ENCODE results near the gene OLR1. TPM values are rescaled to one million over a fixed set of nuclear protein-coding genes. Genes with fewer than 3 reads are reported as not detected.

OLR1 gene
- total RNA-seq, 2 experiments from 2014 or later: not detected

DNA sequence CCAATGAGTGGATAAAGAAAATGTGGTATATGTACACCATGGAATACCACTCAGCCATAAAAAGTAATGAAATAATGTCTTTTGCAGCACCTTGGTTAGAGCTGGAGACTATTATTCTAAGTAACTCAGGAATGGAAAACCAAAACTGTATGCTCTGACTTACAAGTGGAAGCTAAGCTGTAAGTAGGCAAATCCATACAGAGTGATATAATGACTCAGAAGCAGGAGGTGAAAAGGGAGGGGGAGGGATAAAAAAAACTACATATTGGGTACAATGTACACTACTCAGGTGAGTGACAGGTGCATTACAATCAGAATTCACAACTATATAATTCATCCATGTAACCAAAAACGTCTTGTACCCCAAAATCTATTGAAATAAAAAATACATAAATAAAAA is 58.0 kb downstream of the OLR1 start:
- H3K4me1 Mint-ChIP-seq: no peaks in the 10 kb centered on the region
- H3K4me3 Mint-ChIP-seq: no peak overlapping the region
- H3K36me3 Mint-ChIP-seq: no peaks in the 10 kb centered on the region
- DNase-seq: no peak
- H3K9me3 Mint-ChIP-seq: peaks cover 2% of the 10 kb centered on the region
- H3K27me3 Mint-ChIP-seq: no peaks in the 10 kb centered on the region
- H3K27ac Mint-ChIP-seq: no peak overlapping the region

DNA sequence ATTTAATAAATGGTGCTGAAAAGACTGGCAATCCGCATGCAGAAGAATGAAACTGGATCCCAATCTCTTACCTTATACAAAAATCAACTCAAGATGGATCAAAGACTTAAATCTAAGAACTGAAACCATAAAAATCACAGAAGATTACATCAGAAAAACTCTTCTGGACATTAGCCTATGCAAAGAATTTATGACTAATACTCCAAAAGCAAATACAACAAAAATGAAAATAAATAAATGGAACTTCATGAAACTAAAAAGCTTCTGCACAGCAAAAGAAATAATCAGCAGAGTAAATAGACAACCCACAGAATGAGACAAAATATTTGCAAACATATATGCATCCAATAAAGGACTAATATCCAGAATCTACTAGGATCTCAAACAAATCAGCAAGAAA is 58.9 kb downstream of the OLR1 start:
- DNase-seq: no peak
- Mint-ChIP-seq H3K36me3 (no peaks in the 10 kb centered on the region), H3K4me3 (no peak overlapping the region), H3K9me3 (peaks cover 2% of the 10 kb centered on the region), H3K4me1 (no peaks in the 10 kb centered on the region), H3K27ac (no peak overlapping the region), H3K27me3 (no peaks in the 10 kb centered on the region)

DNA sequence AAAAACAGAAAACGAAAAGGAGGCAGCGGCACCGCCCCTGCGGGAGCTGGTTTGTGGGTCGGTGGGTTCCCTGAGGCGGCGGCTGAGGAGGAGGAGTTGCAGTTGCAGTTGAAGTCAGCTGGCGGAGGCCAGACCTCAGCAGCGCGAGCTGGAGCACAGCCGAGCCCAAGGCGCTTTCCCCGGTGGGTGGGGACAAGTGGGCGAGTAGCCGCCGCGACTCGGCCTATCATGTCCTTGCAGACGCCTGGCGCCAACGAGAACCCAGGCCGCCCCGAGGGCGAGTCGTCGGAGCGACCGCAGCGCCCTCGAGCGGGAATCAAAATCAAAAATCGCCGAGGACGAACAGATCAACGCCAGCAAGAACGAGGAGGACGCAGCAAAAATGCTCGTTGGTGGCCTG is 60.5 kb downstream of the OLR1 start:
- no peak overlapping the region for H3K27ac Mint-ChIP-seq
- peaks cover 5% of the 10 kb centered on the region for H3K27me3 Mint-ChIP-seq
- H3K4me1 Mint-ChIP-seq: no peaks in the 10 kb centered on the region
- H3K36me3 Mint-ChIP-seq: no peaks in the 10 kb centered on the region
- H3K9me3 Mint-ChIP-seq: peaks cover 2% of the 10 kb centered on the region
- no peak for DNase-seq
- H3K4me3 Mint-ChIP-seq: no peak overlapping the region

DNA sequence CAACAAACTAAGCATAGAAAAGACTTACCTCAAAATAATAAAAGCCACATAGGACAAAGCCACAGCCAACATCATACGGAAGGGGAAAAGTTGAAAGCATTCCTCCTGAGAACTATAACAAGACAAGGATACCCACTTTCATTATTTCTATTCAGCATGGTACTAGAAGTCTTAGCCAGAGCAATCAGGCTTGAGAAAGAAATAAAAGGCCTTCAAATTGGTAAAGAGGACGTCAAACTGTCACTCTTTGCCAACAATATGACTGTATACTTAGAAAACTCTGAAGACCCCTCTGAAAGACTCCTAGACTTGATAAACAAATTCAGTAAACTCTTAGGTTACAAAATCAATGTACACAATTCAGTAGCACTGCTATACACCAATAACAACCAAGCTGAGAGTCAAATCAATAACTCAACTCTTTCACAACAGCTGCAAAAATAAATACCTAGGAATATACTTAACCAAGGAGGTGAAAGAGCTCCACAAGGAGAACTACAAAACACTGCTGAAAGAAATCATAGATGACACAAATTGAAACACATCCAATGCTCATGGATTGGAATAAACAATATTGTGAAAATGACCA is 61.6 kb downstream of the OLR1 start:
- Mint-ChIP-seq H3K36me3 (peaks cover 2% of the 10 kb centered on the region), H3K4me3 (no peak overlapping the region), H3K4me1 (no peaks in the 10 kb centered on the region), H3K27me3 (peaks cover 10% of the 10 kb centered on the region), H3K27ac (no peak overlapping the region), H3K9me3 (peaks cover 2% of the 10 kb centered on the region)
- DNase-seq: no peak

Other genes starting within 250 kb of the OLR1 start
- gene CLEC2A, start 239.8 kb downstream of the OLR1 start, total RNA-seq: not detected
- under 1 TPM; 0.14 TPM for gene CLEC12A, start 200.7 kb downstream of the OLR1 start, total RNA-seq
- gene CLEC1B, start 173.0 kb downstream of the OLR1 start, total RNA-seq: not detected
- not detected for gene CLEC12B, start 161.5 kb downstream of the OLR1 start, total RNA-seq
- not detected for gene CLEC9A, start 141.4 kb downstream of the OLR1 start, total RNA-seq
- gene CLEC1A, start 73.1 kb downstream of the OLR1 start, total RNA-seq: not detected
- gene CLEC7A, start 41.9 kb downstream of the OLR1 start, total RNA-seq: not detected
- gene TMEM52B, start 6.9 kb upstream of the OLR1 start, total RNA-seq: not detected
- 1 to 10 TPM; 6.0 to 7.2 TPM for gene GABARAPL1, start 40.7 kb upstream of the OLR1 start, total RNA-seq
- gene KLRD1, start 135.7 kb upstream of the OLR1 start, total RNA-seq: 1 to 10 TPM; 2.0 to 2.6 TPM
- gene KLRK1, start 217.9 kb upstream of the OLR1 start, total RNA-seq: 100 to 1,000 TPM; 112 to 114 TPM
- gene KLRC4, start 237.6 kb upstream of the OLR1 start, total RNA-seq: 1 to 10 TPM; 2.4 TPM
- gene KLRC3, start 248.5 kb upstream of the OLR1 start, total RNA-seq: 1 to 10 TPM in 1 of 2 experiments, under 1 TPM in 1; 0.64 to 1.1 TPM

All from activated naive CD8-positive, alpha-beta T cell treated with anti-CD3 and anti-CD28 coated beads for 36 hours (primary cell).